Esophagus muscularis mucosa (tissue), 4 donors: ENCODE data around the gene ZNF853. TPM values are rescaled to one million over a fixed set of nuclear protein-coding genes. Genes with fewer than 3 reads are reported as not detected.

ENCODE experiments used
- DNase-seq: peaks from one replicate; pipeline ENCODE4 v3.0.0-alpha.2; 2017; ENCODE audit errors: extremely low spot score
- H3K27ac ChIP-seq, 4 donors: fragments of 200-600 bp; sonication (generic); replicated peaks in 1 of 4; 1 replicate in 3 of 4; 2 replicates in 1 of 4; pipeline ENCODE4 v1.5.1; 2016 to 2019; ENCODE audit warnings: mild to moderate bottlenecking in 1 of 4
- H3K27me3 ChIP-seq, 4 donors: fragments of 200-600 bp; sonication (generic); one replicate each; pipeline versions ENCODE4 v1.5.1 to v1.6.0; 2016 to 2019
- H3K36me3 ChIP-seq, 4 donors: fragments of 200-600 bp; sonication (generic); one replicate each; pipeline ENCODE4 v1.5.1; 2016 to 2019
- H3K4me1 ChIP-seq, 4 donors: fragments of 200-600 bp; sonication (generic); one replicate each; pipeline ENCODE4 v1.5.1; 2016 to 2019
- H3K4me3 ChIP-seq, 4 donors: fragments of 200-600 bp; sonication (generic); 1 replicate in 2 of 4; 2 replicates in 2 of 4; pipeline ENCODE4 v1.5.1; 2016 to 2019; ENCODE audit warnings: mild to moderate bottlenecking in 4 of 4, moderate library complexity in 1 of 4
- H3K9me3 ChIP-seq, 4 donors: fragments of 200-600 bp; sonication (generic); 1 replicate in 3 of 4; 2 replicates in 1 of 4; pipeline ENCODE4 v1.5.1; 2016 to 2019
- CTCF ChIP-seq, 3 experiments: fragments of 200-600 bp in 2 of 3; fragments of 450-650 bp in 1 of 3; sonication (generic) in 2 of 3; IDR thresholded peaks; one replicate each; pipeline ENCODE4 v1.5.1; 2017 to 2019; ENCODE audit warnings: antibody characterized with exemption in 3 of 3, mild to moderate bottlenecking in 2 of 3, moderate library complexity in 1 of 3
- EP300 ChIP-seq: sonication (generic); formaldehyde crosslinking; IDR thresholded peaks from one replicate; pipeline ENCODE4 v1.6.1; 2017; ENCODE audit warnings: antibody characterized with exemption
- POLR2A ChIP-seq: fragments of 450-650 bp; IDR thresholded peaks from one replicate; pipeline ENCODE4 v1.6.1; 2017; ENCODE audit warnings: antibody characterized with exemption, moderate library complexity, mild to moderate bottlenecking, low read depth
- POLR2AphosphoS5 ChIP-seq, 2 donors: sonication (generic); formaldehyde crosslinking; IDR thresholded peaks; one replicate each; pipeline ENCODE4 v1.6.1; 2017; ENCODE audit warnings: antibody characterized with exemption in 2 of 2
- WGBS: methylation state at CpG from one replicate; pipeline ENCODE4 v1.1.5; 2018; 5-methylcytosine and 5-hydroxymethylcytosine counted together
- intact Hi-C: fragments of 100-400 bp; cut with DNase I; formaldehyde crosslinking; loops from one replicate; pipeline ENCODE4 v1.15.1; 2023
- total RNA-seq, 4 donors: library from RNA; depleted of rRNA; stranded (reverse); fragments of >200 nt; gene quantifications; one replicate each; pipeline versions ENCODE4 v1.1.0 to v1.2.1, GENCODE V29; 2016

Gene ZNF853
- total RNA-seq, 4 donors from 2014 or later: 13.7 to 38.6 (median 23.6) TPM

DNA sequence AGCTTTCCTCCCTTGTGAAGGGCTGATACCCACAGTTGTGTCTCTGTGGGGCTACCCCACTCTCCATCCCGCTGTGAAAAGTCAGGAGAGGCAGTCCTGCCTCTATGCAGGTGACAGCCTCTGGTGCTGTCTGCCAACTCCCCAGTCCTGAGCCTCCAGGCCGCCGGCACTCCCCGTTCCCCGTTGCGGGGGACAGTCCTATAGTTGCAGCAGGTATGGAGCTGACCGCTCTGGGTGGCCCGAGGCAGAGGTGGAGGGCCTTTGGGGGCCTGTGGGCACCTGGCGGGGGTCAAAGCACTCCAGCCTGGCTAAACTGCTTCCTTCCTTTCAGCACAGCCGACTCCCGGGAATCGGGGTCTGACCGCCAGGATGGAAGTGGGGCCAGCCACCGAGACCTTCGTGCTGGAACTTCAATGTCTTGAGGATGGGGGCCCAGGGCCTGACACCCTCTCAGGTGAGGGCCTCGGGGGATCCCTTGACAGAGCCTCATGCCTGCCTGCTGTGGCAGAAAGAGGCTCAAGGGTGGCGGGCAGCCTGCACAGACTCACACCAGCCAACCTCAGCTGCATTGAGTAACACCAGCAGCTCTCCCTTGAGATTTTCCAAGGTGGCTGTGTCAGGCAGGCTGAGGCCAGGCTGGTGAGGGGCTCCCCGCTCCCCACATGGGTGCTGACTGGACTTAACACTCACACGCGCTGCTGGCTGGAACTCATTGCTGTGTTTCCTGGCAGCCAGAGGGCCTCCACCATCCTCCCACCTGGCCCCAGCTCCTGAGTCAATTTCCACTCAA, 1.6 kb downstream of the ZNF853 start:
- Histone ChIP-seq H3K4me1 (peaks cover 10 to 25% (median 22%) of the 10 kb centered on the region in 4 donors), H3K9me3 (no peaks in the 10 kb centered on the region), H3K27me3 (no peaks in the 10 kb centered on the region), H3K36me3 (peaks cover 0 to 29% (median 22%) of the 10 kb centered on the region in 4 donors), H3K27ac (no peak overlapping the region), H3K4me3 (no peak overlapping the region)
- intact Hi-C loops: no loop called here
- no peak for DNase-seq
- no peak for TF ChIP-seq POLR2AphosphoS5 (IDR thresholded peaks at IDR 0.05)
- no peak for TF ChIP-seq CTCF (IDR thresholded peaks at IDR 0.05)
- no peak for TF ChIP-seq POLR2A
- no peak for TF ChIP-seq EP300
- WGBS: 84% methylated on average over 8 of the region's 20 CpGs

GRCh38 chr7:6618621-6619020, 3.2 kb downstream of the ZNF853 start:
- H3K4me1 ChIP-seq: peaks cover 10 to 25% (median 22%) of the 10 kb centered on the region in 4 donors
- no peak overlapping the region for H3K27ac ChIP-seq
- H3K36me3 ChIP-seq: peaks cover 9 to 45% (median 34%) of the 10 kb centered on the region in 4 donors
- intact Hi-C loops: no loop called here
- no peak for TF ChIP-seq CTCF (IDR thresholded peaks at IDR 0.05)
- TF ChIP-seq POLR2A: no peak
- TF ChIP-seq POLR2AphosphoS5 (IDR thresholded peaks at IDR 0.05): no peak
- H3K27me3 ChIP-seq: no peaks in the 10 kb centered on the region
- H3K4me3 ChIP-seq: no peak overlapping the region
- DNase-seq: no peak
- WGBS: 90% methylated on average over 4 of the region's 4 CpGs
- no peaks in the 10 kb centered on the region for H3K9me3 ChIP-seq

- no peaks in the 10 kb centered on the region for H3K27me3 ChIP-seq
- H3K4me1 ChIP-seq: peaks cover 9 to 21% (median 17%) of the 10 kb centered on the region in 4 donors
- no peaks in the 10 kb centered on the region for H3K9me3 ChIP-seq
- intact Hi-C loops: no loop called here
- H3K36me3 ChIP-seq: peaks cover 13 to 54% (median 41%) of the 10 kb centered on the region in 4 donors
- no peak overlapping the region for H3K27ac ChIP-seq
- WGBS: 89% methylated on average over 3 of the region's 3 CpGs
- TF ChIP-seq CTCF (IDR thresholded peaks at IDR 0.05) (no peak), EP300 (no peak), POLR2A (no peak), POLR2AphosphoS5 (IDR thresholded peaks at IDR 0.05) (no peak)
- no peak for DNase-seq
- H3K4me3 ChIP-seq: no peak overlapping the region
These were observed 4.6 kb downstream of the ZNF853 start for GRCh38 chr7:6619961-6620360.

- no peak for TF ChIP-seq CTCF (IDR thresholded peaks at IDR 0.05)
- TF ChIP-seq POLR2AphosphoS5 (IDR thresholded peaks at IDR 0.05): no peak
- TF ChIP-seq POLR2A: no peak
- TF ChIP-seq EP300: no peak
- Histone ChIP-seq H3K27me3 (no peaks in the 10 kb centered on the region), H3K27ac (no peak overlapping the region), H3K9me3 (no peaks in the 10 kb centered on the region), H3K36me3 (peaks cover 13 to 64% (median 41%) of the 10 kb centered on the region in 4 donors), H3K4me3 (no peak overlapping the region), H3K4me1 (peaks cover 2 to 12% (median 7%) of the 10 kb centered on the region in 4 donors)
- 86% methylated on average over 14 of the region's 20 CpGs for whole genome bisulfite sequencing
- intact Hi-C loops: no loop called here
- DNase-seq: no peak
These were observed 6.1 kb downstream of the ZNF853 start for GRCh38 chr7:6621195-6622133.
